Uterus (tissue), 2 donors: ENCODE data around the gene OR2A5.
"Not testable (repeated sequence)": the region's sequence is repeated elsewhere in the genome, so short reads cannot be mapped to it uniquely, and the experiment has no call there.

Source experiments
- CTCF ChIP-seq, 4 experiments: fragments of 200-600 bp in 2 of 4; fragments of 450-650 bp in 2 of 4; sonication (generic) in 2 of 4; IDR thresholded peaks; one replicate each; pipeline ENCODE4 v1.5.1; 2016 to 2019; ENCODE audit warnings: antibody characterized with exemption in 4 of 4, mild to moderate bottlenecking in 2 of 4, moderate library complexity in 1 of 4
- POLR2A ChIP-seq, 2 donors: fragments of 450-650 bp; IDR thresholded peaks; one replicate each; pipeline ENCODE4 v1.6.1; 2016; ENCODE audit warnings: antibody characterized with exemption in 2 of 2, mild to moderate bottlenecking in 1 of 2, moderate library complexity in 1 of 2

- not testable (repeated sequence) for TF ChIP-seq POLR2A, CTCF (IDR thresholded peaks at IDR 0.05)
Observed at GRCh38 chr7:144010061-144010460, 38.7 kb upstream of the OR2A5 start.
